Activated CD4-positive, alpha-beta T cell treated with anti-CD3 and anti-CD28 coated beads, Interleukin-2, amount 50 U/mL, for 24 hours (primary cell): Measurements from ENCODE around the gene SCD5.

ENCODE experiments used
- DNase-seq, 2 donors: peaks; one replicate each; pipeline ENCODE4 v3.0.0-alpha.2; 2020; ENCODE audit warnings: low read depth in 1 of 2, low spot score in 1 of 2

The SCD5 gene

GRCh38 chr4:82643994-82644733 lies 154.4 kb downstream of the SCD5 start:
- DNase-seq, result no peak

DNA sequence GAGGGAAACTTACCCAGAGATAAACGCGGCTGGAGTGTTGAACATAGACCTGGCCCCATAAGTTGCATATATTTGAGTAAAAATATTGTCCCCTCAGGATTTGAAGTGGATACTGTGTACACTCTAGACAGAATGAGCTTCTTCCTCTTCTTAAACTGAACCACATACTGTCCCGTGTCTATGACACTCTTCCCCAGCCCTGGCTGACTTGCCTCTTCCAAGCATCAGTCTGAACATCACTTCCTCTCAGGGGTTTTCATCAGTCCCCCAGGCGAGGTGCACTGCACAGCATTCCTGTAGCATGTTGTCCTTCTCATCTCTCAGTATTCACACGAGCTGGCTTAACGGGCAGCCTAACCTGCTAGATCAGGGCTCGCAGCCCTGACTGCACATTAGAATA lies 156.3 kb downstream of the SCD5 start:
- no peak for DNase-seq

- no peak for DNase-seq
These were observed 158.1 kb downstream of the SCD5 start for GRCh38 chr4:82640540-82640939.

DNA sequence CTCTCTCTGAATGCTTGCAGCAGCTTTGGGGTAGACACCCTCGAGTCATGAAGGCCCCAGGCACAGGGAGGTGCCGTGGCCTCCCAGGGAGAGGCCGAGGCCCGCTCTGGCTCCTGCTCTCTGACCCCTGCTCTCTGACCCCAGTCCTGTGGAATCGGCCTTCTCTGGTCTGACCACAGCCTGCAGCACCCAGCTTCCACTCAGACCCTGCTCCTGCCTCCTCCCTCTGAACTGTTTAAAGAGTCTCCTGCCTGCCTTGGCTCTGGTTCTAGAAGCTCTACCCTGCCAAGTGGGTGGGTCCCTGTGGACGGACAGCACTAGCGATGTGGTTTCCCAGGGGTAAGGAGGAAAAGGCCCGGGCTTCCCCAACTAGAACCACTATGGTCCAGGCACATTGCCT lies 158.6 kb downstream of the SCD5 start:
- no peak for DNase-seq

DNA sequence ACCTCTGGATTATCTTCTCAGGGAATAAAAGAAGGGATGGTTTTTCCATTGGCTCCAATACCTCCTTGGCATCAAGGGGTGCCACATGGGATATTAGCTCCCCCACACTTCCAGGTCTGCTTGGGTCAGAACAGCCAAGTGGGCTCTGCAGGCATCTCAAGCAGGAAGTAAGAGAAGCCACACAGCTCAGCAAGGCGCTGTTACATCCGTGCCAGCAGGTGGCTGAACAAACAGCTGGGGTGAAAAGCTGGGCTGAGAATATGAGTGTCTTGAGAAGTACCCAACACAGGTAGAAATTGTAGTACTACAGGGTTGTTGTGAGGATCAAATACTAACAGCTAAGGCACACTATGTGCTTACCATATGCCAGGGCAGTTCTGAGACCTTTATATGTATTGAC lies 160.1 kb downstream of the SCD5 start:
- no peak for DNase-seq

- no peak for DNase-seq
These were observed 168.5 kb downstream of the SCD5 start for GRCh38 chr4:82630079-82630478.

DNA sequence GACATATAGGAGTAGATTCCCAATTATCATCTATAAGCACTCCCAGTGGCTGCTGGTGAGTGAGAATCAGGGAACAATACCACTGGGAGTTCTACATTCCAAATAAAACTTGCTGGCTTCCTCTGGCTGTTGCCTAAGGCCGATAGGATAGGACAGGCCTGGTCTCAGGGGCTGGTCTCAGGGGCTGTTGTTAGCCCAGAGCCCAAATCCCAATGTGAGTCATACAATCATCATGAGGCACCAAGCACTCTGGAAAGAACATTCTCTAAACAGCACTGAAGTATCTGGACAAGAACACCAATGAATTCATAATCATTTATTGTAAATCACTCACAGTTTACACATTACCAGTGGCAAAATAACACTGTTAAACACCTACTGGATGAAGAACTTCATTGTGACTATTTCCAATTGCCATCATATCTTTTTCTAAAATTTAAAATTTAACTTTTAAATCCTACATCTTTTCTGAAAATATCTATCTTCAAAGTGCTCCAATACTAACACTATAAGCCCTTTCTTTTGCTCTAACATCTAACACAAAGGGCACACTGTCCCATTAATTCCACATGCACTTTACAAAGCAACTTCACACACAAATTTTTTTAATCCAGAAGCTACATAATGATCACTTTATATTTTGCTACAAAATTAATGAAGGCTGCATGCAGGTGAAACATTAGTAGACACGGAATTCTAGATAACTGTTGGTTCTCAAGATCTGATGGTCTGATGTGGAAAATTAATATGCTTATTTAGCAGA lies 169.2 kb downstream of the SCD5 start:
- DNase-seq, result no peak

GRCh38 chr4:82626251-82626868 lies 172.2 kb downstream of the SCD5 start:
- no peak for DNase-seq

DNA sequence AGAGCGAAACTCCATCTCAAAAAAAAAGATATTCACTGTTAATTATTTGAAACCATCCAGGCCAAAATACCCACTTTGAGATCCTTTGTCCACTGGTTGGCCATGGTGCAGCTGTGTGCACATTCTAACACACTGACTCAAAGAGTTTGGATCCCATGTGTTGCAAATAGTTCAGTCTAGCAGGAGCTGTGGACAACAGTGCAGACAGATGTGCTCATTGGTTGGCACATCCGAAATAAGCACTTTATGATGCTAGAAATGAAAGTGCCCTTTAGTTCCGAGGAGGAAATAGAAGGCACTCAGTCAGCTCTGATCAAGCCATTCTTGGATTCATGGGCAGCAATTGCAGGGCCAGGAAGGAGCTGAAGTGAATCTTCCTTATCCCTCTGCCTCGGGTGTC lies 173.8 kb downstream of the SCD5 start:
- DNase-seq, result no peak

GRCh38 chr4:82623121-82623683 lies 175.4 kb downstream of the SCD5 start:
- DNase-seq, result no peak

- no peak for DNase-seq
These were observed 177.3 kb downstream of the SCD5 start for GRCh38 chr4:82621251-82621650.

GRCh38 chr4:82620126-82620735 lies 178.4 kb downstream of the SCD5 start:
- DNase-seq, result no peak

GRCh38 chr4:82618103-82618720 lies 180.4 kb downstream of the SCD5 start:
- no peak for DNase-seq

DNA sequence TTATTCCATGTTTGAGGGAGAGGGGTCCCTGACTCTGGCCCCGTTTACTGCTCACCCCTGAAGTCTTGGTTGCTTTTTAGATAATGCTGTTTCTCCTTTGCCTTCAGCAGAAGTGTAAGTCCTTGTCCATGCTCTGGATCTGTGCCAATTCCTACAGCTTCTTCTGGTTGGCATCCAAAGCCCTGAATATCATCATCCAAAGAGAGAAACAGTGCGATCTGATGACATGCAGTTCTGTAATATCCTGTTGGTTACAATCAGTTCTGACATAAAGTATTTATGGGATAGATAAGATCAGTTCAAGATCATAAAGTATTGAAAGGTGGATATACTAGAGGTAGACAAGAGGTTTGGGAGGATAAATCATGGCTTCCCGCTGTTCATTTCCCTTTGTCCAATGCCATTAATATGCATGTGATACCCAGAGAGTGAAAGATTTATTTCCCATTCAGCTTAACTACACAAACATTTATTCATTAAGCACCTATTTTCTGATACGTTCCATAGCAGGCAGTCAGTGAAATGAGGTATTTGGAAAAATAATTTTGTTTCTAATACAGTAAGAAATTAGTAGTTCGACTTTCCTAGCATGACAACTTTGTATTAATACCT lies 183.7 kb downstream of the SCD5 start:
- DNase-seq, result no peak

- DNase-seq, result no peak
These were observed 185.5 kb downstream of the SCD5 start for GRCh38 chr4:82613121-82613520.

DNA sequence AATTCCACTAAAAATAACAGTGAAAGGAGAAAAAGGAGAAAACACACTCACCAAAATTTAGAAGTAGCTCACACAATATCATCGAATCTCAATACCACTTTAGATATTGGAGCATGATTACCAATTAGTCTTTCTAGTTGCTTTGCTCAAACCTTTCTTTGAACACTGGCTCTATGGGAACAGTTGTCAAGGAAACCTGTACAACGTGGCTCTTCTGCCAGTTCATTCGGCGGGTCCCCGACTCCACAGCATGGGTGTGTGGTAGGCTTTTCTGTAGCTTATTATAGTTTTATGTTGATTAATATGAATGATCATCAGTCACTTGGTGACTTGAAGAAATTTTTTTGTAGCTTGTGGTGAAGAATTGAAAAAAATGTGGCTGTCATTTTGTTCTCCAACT lies 186.6 kb downstream of the SCD5 start:
- DNase-seq, result no peak

GRCh38 chr4:82611527-82611926 lies 187.1 kb downstream of the SCD5 start:
- no peak for DNase-seq

DNA sequence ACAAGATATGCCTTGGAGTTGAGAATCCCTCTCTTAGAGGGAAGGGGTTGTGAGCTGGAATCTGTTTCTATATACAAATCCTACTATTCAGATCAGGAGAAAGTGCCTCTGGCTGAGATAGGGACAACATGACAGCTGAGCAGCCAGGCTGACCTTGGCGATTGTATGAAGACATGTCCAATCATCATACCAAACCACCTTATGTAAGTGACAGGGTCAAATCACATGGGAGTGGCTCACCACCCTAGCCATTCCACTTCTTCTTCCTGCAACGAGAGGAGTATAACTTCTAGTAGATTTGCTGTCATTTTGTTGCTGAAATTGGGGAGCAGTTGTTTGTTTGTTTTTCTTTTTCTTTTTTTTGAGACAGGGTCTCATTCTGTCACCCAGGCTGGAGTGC lies 188.6 kb downstream of the SCD5 start:
- DNase-seq, result no peak

GRCh38 chr4:82606622-82607021 lies 192.0 kb downstream of the SCD5 start:
- DNase-seq, result no peak

GRCh38 chr4:82604522-82604921 lies 194.1 kb downstream of the SCD5 start:
- DNase-seq, result no peak
